GM19467 (cell line): Measurements from ENCODE around the gene BEND2.
"Not testable (repeated sequence)": the region's sequence is repeated elsewhere in the genome, so short reads cannot be mapped to it uniquely, and the experiment has no call there.

ENCODE experiments used
- ATAC-seq: cut with Tn5 transposase; IDR thresholded peaks from one replicate; pipeline ENCODE4 v1.9.1; 2021; ENCODE audit warnings: mild to moderate bottlenecking, moderate library complexity; ENCODE audit not compliant: unreplicated experiment

Gene BEND2

DNA sequence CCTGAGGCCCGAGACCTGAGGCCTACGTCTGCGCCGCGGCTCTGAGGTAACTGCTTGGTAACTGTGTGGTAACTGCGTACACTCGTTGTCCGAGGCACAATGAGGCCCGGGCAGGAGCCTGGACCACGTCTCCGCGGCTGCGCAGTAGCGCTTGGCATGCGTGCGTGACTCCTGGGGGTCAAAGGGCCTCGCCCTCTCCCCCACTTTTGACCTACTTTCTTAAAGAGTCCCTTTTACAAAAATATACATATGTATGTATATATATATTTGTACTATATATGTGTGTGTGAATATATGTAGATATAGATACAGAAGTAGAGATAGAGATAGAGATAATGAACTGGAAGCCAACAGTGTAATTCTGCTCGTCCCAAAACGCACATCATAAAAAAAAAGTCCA lies at the start of gene BEND2:
Gene BEND2, minus strand, starts transcription at position 101 of the 400 bp plus-strand sequence. CDS start 136 bp downstream, outside the sequence.
- ATAC-seq, result no peak

DNA sequence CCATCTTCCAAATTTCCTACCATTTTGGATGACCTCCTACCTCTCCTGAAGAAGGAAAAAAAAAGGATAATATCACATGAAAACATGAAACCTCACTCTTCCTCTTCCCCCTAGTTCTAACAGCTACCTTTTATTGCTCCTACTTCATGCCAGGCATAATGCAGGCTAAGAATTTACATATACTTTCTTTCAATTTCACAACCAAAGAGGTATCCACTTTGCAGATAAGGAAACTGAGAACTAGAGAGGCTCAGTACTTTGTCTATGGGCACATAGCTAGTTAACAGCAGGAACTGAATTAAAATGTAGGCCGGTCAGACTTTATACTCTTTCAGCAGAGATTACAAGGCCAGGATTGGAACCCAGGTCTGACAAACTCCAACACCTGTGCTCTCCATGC lies 34.4 kb upstream of the BEND2 start:
- no peak for ATAC-seq

DNA sequence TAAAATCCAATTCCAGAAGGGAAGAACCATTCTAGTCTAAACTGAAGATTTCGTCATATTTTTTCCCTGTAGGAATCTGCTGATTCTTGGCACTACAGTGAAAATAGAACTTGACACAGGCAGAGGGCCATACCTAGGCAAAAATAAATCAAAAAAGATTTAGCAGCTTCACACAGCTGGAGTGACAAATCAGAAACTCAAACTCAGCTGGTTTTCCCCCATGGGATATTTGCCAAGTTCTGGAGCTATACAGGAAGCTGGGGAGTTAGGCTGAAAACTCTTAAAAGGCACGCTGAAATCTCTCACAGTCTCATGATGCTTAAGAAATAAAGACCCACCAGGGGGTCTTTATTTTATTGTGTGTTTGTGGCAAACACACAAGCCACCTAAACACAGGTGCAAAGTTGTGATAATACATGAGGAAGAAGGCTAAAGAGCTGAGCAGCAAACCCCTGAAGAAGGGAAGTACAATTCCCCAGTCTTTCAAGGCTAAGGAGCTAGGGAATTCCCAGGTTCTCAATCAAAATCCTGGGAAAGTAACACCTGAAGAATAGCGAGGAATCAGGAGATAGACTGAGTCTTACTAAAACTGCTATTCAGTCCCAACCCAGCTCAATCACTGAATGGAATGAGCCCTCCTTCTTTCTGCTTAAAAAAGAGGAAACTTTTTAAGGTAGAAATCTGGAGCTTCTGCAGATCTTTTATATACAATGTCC lies 32.1 kb upstream of the BEND2 start:
- ATAC-seq, result no peak

DNA sequence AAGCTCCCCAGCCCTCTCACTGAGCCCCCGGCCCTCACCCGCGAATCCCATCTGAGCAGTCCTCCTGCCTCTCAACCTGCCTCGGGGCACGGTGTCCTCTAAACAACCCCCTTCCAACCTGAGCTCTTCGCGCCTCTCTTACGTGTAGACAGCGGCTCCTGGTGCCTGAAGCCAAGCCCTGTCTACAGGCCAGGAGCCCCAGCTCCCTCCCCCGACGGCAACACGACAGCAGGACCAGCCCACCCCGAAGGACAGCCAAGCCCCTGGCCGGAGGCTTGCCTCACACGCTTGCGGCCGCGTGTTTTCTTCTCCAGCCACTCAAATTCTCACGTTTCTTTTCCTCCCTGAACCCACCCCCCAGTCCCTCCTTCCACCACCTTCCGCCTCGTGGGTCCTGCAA lies 9.0 kb upstream of the BEND2 start:
- ATAC-seq, result not testable (repeated sequence)

DNA sequence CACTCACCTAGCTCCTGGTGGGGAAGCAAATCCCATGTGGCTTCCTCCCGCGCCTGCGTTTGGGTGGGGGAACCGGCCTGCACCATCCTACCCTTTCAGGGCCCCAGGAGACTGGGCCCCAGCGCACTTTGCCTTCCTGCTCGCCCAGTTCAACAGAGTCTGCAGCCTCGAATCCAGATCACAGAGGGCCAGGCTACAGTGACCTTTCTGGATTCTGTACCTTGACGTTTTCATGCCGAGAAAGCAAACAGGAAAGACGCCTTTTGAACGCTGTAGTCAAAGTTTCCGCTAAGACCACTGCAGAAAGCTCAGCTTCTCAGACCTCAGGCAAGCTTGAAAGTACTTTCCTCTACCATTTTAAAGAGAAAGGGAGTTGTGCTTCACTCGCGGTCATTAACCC lies 7.4 kb upstream of the BEND2 start:
- no peak for ATAC-seq

DNA sequence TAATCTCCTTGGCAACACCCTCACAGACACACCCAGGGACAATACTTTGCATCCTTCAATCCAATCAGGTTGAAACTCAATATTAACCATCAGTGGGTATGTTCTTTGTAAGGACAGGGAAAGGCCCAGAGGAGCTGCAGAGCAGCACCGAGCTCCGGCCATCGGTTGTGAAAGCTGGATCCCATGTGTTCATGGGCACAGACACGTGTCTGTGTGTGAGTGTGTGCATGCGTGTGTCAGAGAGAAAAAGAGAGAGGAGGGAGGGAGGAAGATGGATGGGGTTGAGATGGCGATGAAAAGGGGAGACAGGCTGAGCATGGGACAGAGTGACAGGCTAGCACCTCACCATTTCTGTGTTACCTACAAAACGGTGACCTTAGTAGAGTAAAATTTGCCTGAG lies 6.8 kb upstream of the BEND2 start:
- ATAC-seq, result no peak

DNA sequence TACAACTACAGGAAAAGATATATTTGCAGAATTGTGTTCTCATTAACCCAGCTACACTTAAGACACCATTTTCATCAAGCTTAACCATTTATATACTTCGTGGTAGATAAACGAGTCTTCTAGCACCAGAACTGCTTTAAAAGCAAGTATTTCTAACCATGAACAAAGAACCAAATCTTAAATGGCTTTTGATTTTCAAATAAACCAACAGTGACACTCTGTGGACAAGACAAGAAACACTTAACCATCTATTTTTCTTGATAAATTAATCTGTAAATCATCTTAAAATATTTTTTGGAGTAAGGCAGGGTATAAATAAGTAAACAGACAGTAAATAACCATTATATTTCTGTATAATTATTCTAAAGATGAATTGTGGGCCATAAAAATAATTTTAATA lies 10.2 kb downstream of the BEND2 start:
- ATAC-seq, result no peak

DNA sequence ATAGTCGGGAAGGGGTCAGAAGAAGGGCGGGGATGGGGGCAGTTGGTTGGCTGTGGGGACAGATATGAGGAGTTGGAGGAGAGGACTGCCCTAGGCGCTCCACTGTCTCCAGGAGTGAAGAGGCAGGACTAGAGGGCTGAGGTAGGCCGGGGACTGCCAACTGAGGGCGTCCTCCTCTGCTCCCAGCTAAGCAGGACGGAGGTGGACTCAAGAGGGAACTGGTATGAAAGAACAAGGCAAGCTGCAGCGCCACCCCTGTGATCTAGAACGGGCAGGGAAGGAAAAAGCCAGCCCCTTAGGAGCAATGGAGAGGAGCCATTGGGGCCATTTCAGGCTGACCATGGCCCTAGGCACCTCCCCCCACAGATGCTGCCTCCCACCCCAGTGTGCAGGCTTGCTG lies 14.0 kb downstream of the BEND2 start:
- no peak for ATAC-seq

DNA sequence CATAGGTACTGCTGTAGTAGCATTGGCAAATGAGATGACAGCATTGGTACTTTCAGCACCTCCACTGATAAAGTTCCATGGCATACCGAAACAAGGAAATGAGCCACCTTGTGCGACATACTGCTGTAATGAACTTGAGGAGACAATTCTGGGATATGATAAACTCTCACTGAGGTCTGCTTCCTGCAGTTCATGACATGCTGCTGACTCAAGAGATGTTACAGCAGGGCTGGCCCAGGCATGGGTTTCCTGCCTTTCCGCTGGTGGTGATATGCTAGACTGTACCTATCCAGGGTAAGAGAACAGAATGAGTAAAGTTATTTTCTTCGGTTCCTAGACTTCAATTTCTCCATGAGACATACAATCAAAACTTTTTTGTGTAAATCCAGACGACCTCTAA lies 17.1 kb downstream of the BEND2 start:
- no peak for ATAC-seq

DNA sequence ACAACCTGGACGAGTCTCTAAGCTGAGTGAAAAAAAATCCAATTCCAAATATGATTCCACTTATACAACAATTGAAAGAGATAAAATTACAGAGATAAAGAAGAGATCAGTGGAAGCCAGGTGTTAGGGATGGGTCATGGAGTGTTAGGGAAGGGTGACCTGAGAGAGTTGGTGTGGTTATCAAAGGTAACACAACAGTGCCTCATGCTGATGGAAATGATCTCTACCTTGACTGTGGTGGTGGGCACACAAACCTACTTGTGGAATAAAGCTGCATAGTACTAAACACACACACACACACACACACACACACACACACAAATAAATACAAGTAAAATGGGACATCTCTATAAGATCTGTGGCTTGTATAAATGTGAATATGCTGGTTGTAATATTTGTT lies 26.0 kb downstream of the BEND2 start:
- no peak for ATAC-seq

DNA sequence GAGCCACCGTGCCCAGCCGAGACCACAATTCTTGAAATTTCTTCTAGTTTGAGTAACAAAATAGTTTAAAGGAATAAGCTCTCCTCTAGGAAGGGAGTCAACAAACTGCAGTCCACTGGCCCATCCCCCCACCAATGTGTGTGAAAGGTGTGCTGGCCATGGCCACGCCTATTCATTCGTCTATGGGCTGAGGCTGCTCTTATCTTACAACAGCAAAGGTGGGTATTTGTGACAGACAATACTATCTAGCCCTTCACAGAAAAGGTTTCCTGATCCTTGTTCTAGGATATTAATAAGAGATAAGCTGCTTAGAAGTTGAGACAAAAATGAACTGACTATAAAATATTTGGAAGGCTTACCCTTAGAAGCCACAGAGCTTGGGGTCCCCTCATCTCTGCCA lies 41.2 kb downstream of the BEND2 start:
- ATAC-seq, result no peak

DNA sequence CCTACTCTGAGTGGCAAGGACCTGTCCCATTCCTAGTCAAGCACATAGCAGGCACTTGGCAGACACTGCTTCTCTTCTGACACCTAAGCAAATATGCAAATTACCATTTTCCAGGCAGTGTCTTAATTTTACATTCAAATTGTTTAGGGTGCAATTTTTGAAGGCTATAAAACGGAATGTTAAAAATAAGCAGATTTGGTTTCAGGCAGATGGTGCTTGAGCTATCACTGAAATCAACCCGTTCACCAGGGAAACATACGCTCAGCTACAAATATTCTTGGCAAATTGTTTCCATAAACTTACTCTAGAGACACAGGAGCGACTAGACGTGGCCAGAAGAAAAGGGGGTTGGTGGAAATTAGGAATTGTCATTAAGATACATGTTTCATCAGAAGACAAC lies 45.7 kb downstream of the BEND2 start:
- no peak for ATAC-seq

DNA sequence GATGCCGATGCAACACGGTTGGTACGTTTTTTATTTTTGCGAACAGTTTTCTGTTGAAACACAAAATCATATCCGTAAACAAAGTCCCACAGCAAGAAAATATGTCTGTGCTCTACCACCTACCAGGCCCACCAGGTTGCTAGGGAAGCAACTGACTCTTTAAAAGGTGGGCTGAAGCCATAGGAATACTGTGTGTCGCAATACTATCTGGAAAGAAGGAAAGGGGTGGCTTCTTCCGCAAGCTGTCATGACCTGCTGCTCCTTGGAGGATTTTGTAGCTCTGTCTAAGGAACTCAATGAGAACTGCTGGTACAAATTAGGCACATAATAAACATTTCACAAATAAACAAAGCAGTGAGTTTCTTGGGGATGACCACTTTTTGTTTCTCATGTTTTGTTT lies 46.5 kb downstream of the BEND2 start:
- no peak for ATAC-seq

DNA sequence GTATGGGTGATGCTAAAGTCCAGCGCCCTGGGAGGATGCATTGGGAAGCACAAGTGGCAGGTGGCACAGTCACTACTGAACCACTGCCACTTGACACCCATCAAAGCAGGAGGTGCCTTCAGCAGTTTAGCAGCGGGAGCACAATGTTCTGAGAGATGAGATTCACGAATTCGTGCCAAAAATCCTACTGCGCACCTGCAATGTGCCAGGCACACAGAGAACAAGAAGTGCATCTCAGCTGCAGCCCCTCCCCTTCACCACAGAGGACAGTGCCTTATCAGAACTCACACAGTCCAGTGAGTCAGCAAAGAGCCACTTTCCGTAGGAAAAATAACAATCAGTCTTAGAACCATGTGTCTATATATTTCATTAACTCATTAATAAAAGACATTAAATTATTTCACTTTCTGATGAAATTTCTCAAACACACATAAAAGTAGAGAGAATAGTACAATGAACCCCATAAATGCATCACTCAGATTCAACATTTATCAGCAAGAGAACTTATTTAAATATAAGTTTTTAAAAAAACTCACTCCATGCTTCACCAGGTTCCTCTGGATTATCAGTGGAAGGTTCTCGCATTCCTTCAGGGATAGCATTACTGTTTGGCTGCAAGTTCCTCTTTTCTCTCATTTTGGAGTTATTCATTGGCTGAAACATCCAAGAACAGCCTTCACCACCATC lies 47.0 kb downstream of the BEND2 start:
- ATAC-seq, result no peak

DNA sequence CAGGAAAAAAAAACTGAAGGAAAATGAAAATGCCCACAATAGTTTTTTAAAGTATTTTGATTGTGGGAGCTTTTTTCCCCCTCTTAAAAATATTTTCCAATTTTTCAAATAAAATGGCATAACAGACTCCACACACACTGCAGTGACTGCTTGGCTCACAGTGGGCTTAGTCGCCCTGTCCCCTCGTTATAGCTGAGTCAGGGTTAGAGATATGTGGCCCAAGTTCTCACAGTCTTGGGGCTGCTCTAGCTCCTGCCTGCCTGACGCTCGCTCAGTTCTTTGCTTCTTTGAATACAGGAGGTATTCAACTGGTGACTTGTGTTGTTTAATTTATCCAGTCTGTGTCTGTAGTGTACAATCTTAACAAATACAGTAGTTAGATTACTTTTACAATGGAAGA lies 47.7 kb downstream of the BEND2 start:
- ATAC-seq, result no peak

DNA sequence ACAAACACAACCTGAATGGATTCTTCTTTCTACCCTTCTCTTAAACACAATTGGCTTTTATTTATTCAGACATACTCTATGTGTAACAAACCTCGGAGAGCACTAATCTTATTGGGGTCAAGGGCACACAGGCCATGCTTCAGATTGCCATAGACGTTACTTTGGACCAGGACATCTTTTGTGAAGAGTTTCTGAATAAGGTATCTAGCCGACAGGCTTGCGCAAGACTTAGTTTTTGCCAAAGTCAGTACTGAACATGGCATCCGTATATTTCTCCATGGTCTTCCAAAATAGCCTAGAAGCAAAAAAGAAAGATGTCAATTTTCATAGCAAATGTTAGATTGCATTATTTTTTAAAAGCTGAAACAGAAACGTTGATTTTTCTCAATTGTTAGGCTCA lies 49.8 kb downstream of the BEND2 start:
- ATAC-seq, result no peak

DNA sequence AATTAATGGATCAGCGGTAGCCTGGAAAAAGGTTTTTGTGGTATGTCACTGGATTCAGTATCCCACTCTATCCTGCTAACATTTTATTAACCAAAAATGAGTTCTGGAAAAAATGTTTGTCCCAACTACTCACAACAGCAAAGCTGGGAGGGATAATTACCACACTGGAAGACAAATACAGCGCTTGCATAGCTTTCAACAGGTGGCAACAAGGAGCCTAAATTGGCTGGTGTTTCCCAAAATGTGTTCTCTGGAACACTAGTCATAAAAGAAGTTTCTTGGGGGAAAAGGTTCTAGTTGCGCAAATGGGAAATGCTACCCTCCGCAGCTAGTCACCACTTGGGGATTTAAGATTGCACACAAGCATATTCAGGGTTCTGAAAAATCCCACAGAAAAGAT lies 54.6 kb downstream of the BEND2 start:
- no peak for ATAC-seq

DNA sequence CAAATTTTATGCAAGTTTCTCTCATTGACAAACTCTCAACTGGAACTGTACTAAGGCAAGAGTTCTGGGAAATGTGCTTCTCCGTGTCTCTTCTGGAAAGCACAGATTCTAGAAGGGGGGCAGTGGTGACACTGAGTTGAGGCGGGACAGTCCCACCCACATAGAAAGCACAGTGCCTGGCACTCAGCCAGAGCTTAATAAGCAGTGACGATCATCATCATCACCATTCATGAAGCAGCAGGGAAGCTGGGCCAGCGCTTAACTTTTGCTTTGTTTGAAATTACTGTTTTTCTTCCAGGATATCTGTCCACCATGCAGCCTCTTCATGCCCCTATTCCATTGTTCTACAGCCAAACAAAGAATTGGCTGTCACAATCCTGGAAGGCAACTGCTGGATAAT lies 60.3 kb downstream of the BEND2 start:
- ATAC-seq, result no peak

DNA sequence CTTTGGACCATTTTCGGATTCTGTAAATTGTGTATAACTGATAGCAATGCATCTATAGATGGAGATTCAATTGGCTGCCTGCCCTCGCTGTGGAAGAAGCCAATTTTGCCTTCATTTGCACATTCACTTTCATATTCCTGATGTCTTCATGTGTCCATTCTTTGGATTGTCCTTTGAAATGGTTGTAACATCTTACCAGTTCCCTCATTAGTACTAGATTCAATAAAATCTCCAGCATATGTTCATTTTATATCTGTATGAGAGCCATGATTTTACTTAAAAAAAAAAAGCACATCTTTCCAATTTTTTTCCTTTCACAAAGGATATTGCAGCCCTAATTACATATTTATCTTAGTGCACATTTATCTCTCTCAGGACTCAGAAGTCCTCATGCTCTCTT lies 61.7 kb downstream of the BEND2 start:
- no peak for ATAC-seq

DNA sequence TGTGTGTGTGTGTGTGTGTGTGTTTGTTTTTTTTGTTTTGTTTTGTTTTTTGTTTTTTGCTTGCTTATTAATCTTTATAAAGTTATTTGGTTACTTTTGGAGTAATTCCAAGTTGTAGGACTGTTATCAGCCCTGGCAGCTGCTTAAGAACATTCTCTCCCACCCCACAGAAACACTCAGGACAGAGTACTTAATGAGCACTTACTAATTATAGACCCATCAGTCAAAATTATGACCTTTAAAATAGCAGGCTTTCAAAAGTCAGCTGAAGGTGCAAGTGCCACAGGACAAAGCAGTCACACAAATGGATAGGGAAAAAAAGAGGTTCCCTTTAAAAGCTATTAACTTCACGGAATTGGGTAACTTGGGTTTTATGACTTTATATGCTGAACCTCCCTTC lies 69.0 kb downstream of the BEND2 start:
- no peak for ATAC-seq

DNA sequence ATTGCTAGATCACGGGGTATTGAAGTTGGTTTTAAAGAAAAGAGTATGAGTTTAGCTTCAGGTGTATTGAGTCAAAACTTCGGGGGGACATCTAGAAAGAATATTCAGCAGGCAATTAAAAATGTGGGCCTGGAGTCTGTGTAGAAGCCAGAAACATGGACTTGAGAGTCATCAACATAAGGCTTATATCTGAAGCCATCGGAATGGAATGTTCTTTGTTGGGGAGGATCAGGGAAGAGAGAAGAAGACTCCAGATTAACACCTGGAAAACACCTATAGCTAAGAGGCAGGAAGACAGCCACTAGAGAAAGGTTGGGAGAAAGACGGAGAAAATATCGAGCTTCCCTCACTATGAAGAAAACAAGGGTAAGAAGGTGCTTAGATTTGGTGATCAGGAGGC lies 69.5 kb downstream of the BEND2 start:
- no peak for ATAC-seq

DNA sequence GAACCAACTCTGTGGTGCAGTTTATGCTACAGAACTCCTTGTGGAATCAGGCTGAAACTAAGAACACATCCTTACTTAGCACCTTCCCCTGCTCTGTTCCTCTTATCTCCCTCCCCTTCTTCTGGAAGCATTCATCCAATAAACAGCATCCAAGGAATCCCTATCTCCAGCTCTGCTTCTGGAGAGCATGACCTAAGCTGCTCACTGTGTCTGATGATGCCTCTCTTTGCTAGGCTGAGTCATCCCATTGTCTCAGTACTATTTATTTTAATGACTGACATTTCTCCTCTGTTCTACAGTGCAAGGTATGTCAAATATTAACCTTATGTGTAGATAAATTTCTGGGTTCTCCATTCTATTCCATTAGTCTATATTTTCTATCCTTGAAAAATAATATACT lies 71.2 kb downstream of the BEND2 start:
- ATAC-seq, result no peak

DNA sequence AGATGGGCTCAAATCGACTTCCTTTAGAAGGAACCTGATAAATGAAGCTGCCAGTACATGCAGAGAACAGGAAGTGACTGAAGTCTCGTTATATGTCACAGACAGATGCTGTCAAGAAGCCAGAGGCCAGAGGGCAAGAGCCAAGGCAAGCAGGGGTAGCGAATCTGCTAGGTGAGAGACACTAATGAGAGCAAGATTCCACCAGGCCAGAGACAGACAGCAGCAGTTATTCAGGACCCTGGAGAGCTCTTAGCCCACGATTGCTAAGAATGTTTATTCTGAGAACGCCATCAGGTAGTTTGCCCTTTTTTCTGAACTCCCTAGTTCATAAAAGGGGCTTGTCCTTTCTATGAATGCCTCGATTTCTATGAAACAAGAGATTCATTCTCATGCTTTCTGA lies 73.7 kb downstream of the BEND2 start:
- no peak for ATAC-seq
